A673 (cell line): ENCODE measurements around the gene HRC.

Experiments used
- CTCF ChIP-seq: fragments of 300-800, 200-600 bp; sonication (generic); conservative IDR thresholded peaks from 2 replicates; pipeline ENCODE4 v1.5.1; 2017; ENCODE audit warnings: low read depth, mild to moderate bottlenecking, antibody characterized with exemption, low read length, moderate library complexity, mixed read lengths
- EZH2 ChIP-seq: fragments of 200-600 bp; sonication (generic); IDR thresholded peaks from 2 replicates; pipeline ENCODE4 v1.6.1; 2017; ENCODE audit warnings: borderline replicate concordance, low read depth, mild to moderate bottlenecking, mixed read lengths, antibody characterized with exemption, low read length; ENCODE audit not compliant: poor library complexity, severe bottlenecking

DNA sequence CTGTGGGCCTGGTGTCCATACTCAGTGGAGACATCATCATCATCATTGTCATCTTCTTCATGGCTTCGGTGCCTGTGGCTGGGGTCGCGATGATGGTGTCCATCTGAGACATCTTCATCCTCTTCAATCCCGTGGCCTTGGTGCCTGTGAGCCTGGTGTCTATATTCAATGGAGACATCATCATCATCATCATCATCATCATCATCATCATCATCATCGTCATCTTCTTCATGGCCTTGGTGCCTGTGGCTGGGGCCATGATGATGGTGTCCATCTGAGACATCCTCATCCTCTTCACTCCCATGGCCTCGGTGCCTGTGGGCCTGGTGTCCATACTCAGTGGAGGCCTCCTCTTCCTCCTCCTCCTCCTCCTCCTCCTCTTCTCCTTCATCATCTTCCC, 917 bp downstream of the HRC start:
- TF ChIP-seq CTCF (no peak), EZH2 (no peak)
